Prostate gland (tissue), 2 donors: ENCODE results near the gene KLHDC9.

Source experiments
- POLR2A ChIP-seq: fragments of 450-650 bp; IDR thresholded peaks from one replicate; pipeline ENCODE4 v1.6.1; 2016; ENCODE audit warnings: antibody characterized with exemption, mild to moderate bottlenecking
- POLR2AphosphoS5 ChIP-seq: sonication (generic); formaldehyde crosslinking; IDR thresholded peaks from one replicate; pipeline ENCODE4 v1.6.1; 2017; ENCODE audit warnings: antibody characterized with exemption
- TF ChIP-seq, protein P1 (sequence below), 4 experiments: fragments of 200-600 bp in 2 of 4; fragments of 450-650 bp in 2 of 4; sonication (generic) in 2 of 4; IDR thresholded peaks; 1 replicate in 3 of 4; 2 replicates in 1 of 4; pipeline ENCODE4 v1.5.1; 2016 to 2019; ENCODE audit warnings: antibody characterized with exemption in 4 of 4, mild to moderate bottlenecking in 2 of 4, moderate library complexity in 2 of 4

DNA sequence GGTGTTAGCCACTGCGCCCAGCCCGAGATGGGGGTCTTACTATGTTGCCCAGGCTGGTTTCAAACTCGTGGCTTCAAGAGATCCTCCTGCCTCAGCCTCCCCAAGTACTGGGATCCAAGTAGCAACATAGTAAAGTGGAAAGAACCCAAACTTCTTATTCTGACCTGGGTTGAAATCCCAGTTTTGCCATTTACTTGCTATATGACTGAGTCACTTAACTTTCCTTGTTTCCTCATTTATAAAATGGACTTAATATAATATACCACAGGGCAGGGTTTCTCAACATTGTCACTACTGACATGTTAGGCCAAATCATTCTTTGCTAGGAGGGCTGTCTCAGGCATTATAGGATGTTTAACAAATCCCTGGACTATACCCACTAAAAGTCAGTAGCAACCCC is 13.0 kb downstream of the KLHDC9 start:
- TF ChIP-seq, protein P1, sequence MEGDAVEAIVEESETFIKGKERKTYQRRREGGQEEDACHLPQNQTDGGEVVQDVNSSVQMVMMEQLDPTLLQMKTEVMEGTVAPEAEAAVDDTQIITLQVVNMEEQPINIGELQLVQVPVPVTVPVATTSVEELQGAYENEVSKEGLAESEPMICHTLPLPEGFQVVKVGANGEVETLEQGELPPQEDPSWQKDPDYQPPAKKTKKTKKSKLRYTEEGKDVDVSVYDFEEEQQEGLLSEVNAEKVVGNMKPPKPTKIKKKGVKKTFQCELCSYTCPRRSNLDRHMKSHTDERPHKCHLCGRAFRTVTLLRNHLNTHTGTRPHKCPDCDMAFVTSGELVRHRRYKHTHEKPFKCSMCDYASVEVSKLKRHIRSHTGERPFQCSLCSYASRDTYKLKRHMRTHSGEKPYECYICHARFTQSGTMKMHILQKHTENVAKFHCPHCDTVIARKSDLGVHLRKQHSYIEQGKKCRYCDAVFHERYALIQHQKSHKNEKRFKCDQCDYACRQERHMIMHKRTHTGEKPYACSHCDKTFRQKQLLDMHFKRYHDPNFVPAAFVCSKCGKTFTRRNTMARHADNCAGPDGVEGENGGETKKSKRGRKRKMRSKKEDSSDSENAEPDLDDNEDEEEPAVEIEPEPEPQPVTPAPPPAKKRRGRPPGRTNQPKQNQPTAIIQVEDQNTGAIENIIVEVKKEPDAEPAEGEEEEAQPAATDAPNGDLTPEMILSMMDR (IDR thresholded peaks at IDR 0.05) = no peak
- TF ChIP-seq POLR2AphosphoS5 (no peak), POLR2A (no peak)
